Mucosa of stomach (tissue), 1 donor: ENCODE data around the gene REV3L.

Experiments
- H3K27me3 ChIP-seq: one replicate; pipeline ENCODE4 v1.7.0; 2013; ENCODE audit warnings: mild to moderate bottlenecking, low read length; ENCODE audit not compliant: control insufficient read depth, insufficient read depth
- H3K36me3 ChIP-seq: one replicate; pipeline ENCODE4 v1.7.0; 2013; ENCODE audit warnings: low read length; ENCODE audit not compliant: control insufficient read depth, insufficient read depth
- H3K4me1 ChIP-seq: one replicate; pipeline ENCODE4 v1.7.0; 2013; ENCODE audit warnings: mild to moderate bottlenecking, low read length; ENCODE audit not compliant: control insufficient read depth, insufficient read depth
- H3K4me3 ChIP-seq: one replicate; pipeline ENCODE4 v1.7.0; 2013; ENCODE audit warnings: low read length
- H3K9ac ChIP-seq: one replicate; pipeline ENCODE4 v1.7.0; 2013; ENCODE audit warnings: mild to moderate bottlenecking, low read length, moderate library complexity
- H3K9me3 ChIP-seq: one replicate; pipeline ENCODE4 v1.7.0; 2013; ENCODE audit warnings: mild to moderate bottlenecking, low read length, moderate library complexity; ENCODE audit not compliant: control insufficient read depth
- donor health status: Pancreatic carcinoma.

The REV3L gene

DNA sequence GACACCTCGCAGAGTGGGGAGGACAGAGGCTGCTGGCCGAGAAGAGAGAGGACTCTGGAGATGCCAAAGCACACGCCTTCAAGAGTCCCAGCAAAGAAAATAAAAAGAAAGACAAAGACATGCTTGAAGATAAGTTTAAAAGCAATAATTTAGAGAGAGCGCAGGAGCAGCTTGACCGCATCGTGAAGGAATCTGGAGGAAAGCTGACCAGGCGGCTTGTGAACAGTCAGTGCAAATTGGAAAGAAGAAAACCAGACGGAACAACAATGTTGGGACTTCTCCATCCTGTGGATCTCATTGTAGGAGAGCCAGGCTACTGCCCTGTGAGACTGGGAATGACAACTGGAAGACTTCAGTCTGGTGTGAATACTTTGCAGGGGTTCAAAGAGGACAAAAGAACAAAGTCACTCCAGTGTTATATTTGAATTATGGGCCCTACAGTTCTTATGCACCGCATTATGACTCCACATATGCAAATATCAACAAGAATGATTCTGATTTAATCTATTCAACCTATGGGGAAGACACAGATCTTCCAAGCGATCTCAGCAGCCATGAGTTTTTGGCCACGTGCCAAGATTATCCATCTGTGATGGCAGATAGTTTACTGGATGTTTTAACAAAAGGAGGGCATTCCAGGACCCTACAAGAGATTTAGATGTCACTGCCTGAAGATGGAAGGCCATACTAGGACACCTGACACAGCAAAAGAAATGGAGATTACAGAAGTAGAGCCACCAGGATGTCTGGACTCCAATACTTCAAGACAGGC, 52.2 kb downstream of the REV3L start:
- Histone ChIP-seq H3K4me1 (no peaks in the 10 kb centered on the region), H3K27me3 (no peaks in the 10 kb centered on the region), H3K36me3 (no peaks in the 10 kb centered on the region), H3K9me3 (no peaks in the 10 kb centered on the region), H3K4me3 (no peak overlapping the region), H3K9ac (no peak overlapping the region)

DNA sequence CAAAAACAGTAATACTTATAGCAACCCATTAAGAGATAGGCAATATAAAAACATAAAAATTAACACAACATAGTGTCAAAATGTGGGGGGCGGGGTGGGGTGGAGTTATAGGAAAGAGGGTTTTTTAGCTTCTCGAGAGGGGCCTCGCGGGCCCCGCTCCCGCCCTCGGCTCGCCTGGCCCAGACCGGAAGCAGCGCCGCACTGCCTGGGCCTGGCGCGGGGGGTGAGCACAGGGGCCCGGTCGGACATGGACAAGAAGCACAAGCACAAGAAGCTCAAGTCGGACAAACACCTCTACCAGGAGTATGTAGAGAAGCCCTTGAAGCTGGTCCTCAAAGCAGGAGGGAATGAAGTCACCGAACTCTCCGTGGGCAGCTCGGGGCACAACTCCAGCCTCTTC, 53.4 kb downstream of the REV3L start:
- Histone ChIP-seq H3K4me3 (no peak overlapping the region), H3K4me1 (peaks cover under 1% of the 10 kb centered on the region), H3K27me3 (no peaks in the 10 kb centered on the region), H3K9me3 (no peaks in the 10 kb centered on the region), H3K9ac (no peak overlapping the region), H3K36me3 (no peaks in the 10 kb centered on the region)

- Histone ChIP-seq H3K9me3 (no peaks in the 10 kb centered on the region), H3K9ac (no peak overlapping the region), H3K36me3 (no peaks in the 10 kb centered on the region), H3K27me3 (no peaks in the 10 kb centered on the region), H3K4me1 (peaks cover 8% of the 10 kb centered on the region), H3K4me3 (no peak overlapping the region)
Measured at GRCh38 chr6:111428811-111429210, 54.2 kb downstream of the REV3L start.

GRCh38 chr6:111427341-111428116, 55.5 kb downstream of the REV3L start:
- Histone ChIP-seq H3K27me3 (no peaks in the 10 kb centered on the region), H3K9ac (no peak overlapping the region), H3K9me3 (no peaks in the 10 kb centered on the region), H3K4me3 (no peak overlapping the region), H3K4me1 (peaks cover 8% of the 10 kb centered on the region), H3K36me3 (no peaks in the 10 kb centered on the region)

DNA sequence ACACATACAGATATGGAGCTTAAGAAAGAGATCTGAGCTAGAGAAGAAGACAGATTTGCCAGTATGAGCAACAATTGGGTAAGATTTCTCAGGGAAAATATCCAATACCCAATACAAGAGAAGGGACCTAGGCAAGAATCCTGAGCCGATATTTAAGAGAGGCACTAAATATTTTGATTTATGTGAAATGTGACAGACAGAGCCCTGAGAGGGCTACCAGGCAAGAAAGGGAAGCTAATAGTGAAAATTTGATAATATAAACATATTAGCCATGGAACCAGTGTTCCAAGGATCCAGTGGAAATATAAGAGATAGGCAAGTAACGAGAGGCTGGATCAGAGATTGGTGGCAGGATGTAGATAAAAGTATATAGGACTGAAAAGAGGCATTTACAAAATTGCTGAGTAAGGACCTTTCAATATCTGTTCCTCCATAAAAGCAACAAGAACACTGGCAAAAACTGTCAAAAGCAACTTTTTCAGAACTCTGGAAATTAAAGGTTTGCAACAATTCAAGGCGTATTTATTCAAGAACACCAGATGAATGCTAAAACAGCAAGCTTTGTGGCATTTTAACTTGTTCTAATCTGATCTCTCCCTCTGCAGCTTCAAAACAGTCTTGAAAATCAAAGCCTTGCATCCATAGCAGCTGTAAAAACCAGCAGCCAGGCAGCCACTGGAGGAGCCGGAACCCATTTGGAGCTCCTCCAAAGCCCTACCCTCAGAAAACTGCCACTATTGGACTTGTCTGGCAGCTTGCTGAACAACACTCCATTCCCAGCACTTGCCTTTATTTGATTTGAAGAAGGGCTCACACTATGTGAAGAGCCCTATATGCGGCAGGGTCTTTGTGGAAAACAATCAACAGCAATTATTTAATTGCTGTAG, 58.8 kb downstream of the REV3L start:
- Histone ChIP-seq H3K9ac (no peak overlapping the region), H3K4me3 (no peak overlapping the region)

GRCh38 chr6:111423055-111423633, 59.9 kb downstream of the REV3L start:
- Histone ChIP-seq H3K36me3 (no peaks in the 10 kb centered on the region), H3K4me3 (no peak overlapping the region), H3K9me3 (no peaks in the 10 kb centered on the region), H3K4me1 (peaks cover 8% of the 10 kb centered on the region), H3K9ac (no peak overlapping the region), H3K27me3 (no peaks in the 10 kb centered on the region)

More for the DNA sequence above, 58.8 kb downstream of the REV3L start:
- no peaks in the 10 kb centered on the region for H3K27me3 ChIP-seq
- no peaks in the 10 kb centered on the region for H3K9me3 ChIP-seq
- H3K36me3 ChIP-seq, result no peaks in the 10 kb centered on the region
- peaks cover 8% of the 10 kb centered on the region for H3K4me1 ChIP-seq

DNA sequence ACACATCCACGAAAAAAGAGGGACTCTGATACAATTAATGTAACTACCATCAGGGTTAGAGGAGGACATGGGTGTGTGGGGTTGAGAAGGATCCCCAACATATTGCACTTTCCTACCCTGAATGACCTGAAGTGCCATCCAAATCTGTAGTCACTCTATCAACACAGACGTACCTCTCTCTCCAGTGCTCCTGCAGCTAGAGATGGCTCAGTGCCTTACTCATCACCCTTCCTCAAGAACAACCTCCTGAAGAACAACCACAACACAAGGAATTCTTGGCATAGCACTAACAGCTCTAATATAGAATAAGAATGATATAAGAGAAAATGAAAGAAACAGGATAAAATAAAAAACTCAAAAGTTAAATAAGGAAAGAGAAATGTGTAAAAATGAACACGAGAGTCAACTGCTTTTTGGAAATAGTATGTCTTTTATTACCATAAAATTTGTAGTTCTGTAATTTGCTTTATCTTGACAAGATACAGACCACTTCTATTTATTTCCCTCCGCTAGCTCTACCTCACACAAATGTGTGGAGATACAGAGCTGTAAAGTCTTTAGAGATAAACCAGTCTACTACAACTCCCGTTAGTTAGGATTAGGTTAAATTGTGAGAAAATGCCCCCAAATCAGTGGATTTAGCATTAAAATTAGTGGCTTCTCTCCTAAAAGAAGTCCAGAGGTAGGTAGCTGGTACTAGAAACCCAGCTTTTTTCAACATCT, 63.9 kb downstream of the REV3L start:
- no peak overlapping the region for H3K9ac ChIP-seq
- peaks cover 17% of the 10 kb centered on the region for H3K4me1 ChIP-seq
- no peaks in the 10 kb centered on the region for H3K36me3 ChIP-seq

DNA sequence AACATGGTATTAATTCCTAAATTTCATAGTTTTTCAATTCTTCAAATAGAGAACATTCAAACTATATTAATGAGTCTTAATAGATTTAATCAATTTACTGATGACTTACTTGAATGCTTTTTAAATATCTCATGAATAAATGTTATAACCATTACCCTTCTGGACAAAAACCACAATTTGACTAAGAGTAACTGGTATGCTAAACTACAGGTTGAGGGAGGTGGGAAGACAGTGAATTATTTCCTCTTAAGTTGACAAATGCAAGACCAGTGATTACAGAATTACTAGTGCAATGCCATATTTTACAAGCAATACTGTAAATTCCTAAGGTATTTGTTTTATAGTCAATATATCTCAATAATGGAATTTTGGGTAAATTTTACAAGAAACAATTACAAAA, 65.1 kb downstream of the REV3L start:
- Histone ChIP-seq H3K4me1 (peaks cover 13% of the 10 kb centered on the region), H3K9me3 (no peaks in the 10 kb centered on the region), H3K36me3 (no peaks in the 10 kb centered on the region), H3K9ac (no peak overlapping the region), H3K27me3 (no peaks in the 10 kb centered on the region), H3K4me3 (no peak overlapping the region)

More for the DNA sequence above, 63.9 kb downstream of the REV3L start:
- no peaks in the 10 kb centered on the region for H3K9me3 ChIP-seq
- no peak overlapping the region for H3K4me3 ChIP-seq
- H3K27me3 ChIP-seq, result no peaks in the 10 kb centered on the region

- Histone ChIP-seq H3K9ac (no peak overlapping the region), H3K4me3 (no peak overlapping the region), H3K9me3 (no peaks in the 10 kb centered on the region), H3K36me3 (no peaks in the 10 kb centered on the region), H3K4me1 (peaks cover 13% of the 10 kb centered on the region), H3K27me3 (no peaks in the 10 kb centered on the region)
Measured at GRCh38 chr6:111417181-111417585, 65.8 kb downstream of the REV3L start.

DNA sequence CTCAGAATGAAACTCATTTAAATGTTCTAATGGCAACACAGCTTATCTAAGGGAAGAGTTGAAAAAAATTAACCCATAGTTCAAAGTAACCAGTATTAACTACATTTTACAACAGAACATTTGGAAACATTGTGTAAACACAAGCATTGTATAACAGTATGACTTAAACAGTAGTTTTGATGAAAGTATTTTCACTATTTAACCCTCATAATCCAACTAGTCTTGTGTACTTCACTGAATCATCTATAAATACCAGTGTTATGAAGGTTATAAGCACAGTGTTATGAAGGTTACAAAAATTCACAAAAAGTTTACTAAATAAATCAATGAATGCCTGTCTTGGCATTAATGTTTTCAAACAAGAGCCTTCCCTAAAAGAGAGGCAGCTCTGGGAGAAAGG, 66.5 kb downstream of the REV3L start:
- Histone ChIP-seq H3K36me3 (no peaks in the 10 kb centered on the region), H3K27me3 (no peaks in the 10 kb centered on the region), H3K4me1 (peaks cover 13% of the 10 kb centered on the region), H3K9ac (no peak overlapping the region), H3K4me3 (no peak overlapping the region), H3K9me3 (no peaks in the 10 kb centered on the region)

DNA sequence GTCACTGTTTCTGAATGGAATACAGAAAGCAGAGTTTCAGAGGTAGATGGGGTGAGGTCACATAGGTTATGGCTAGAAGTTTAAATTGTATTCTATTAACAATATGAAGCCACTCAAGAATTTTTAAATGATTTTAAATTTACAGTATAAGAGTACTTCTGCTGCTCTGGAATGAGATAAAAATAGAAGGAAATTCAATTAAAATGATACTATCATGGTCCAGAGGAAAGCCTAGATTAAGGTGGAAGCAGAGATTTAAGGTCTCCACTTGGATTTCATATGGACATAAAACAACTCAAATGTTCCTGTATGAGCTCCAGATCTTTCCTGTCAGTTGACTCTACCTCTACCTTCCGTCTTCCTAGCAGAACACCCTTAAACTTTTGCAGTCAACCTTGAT, 68.6 kb downstream of the REV3L start:
- no peaks in the 10 kb centered on the region for H3K9me3 ChIP-seq
- no peaks in the 10 kb centered on the region for H3K27me3 ChIP-seq
- no peak overlapping the region for H3K9ac ChIP-seq
- no peak overlapping the region for H3K4me3 ChIP-seq
- no peaks in the 10 kb centered on the region for H3K36me3 ChIP-seq
- peaks cover 13% of the 10 kb centered on the region for H3K4me1 ChIP-seq
